Mesothelial cell of epicardium (in vitro differentiated cells): ENCODE results near the gene DPP6. TPM values are rescaled to one million over a fixed set of nuclear protein-coding genes. Genes with fewer than 3 reads are reported as not detected.

Source experiments
- DNase-seq, 2 experiments: peaks; one replicate each; pipeline ENCODE4 v3.0.0; 2021; ENCODE audit warnings: low spot score in 2 of 2; ENCODE audit not compliant: unreplicated experiment in 2 of 2
- H3K27ac Mint-ChIP-seq: 2 replicates; pipeline ENCODE4 v1.8.0; 2021; ENCODE audit warnings: mixed read lengths
- H3K27me3 Mint-ChIP-seq: 2 replicates; pipeline ENCODE4 v1.8.0; 2021; ENCODE audit warnings: low read depth, mixed read lengths
- H3K36me3 Mint-ChIP-seq: 2 replicates; pipeline ENCODE4 v1.8.0; 2021; ENCODE audit warnings: mixed read lengths
- H3K4me1 Mint-ChIP-seq: 2 replicates; pipeline ENCODE4 v1.8.0; 2021; ENCODE audit warnings: mixed read lengths
- H3K4me3 Mint-ChIP-seq: 2 replicates; pipeline ENCODE4 v1.8.0; 2021; ENCODE audit warnings: mild to moderate bottlenecking, moderate library complexity, mixed read lengths
- H3K9me3 Mint-ChIP-seq: 2 replicates; pipeline ENCODE4 v1.8.0; 2021; ENCODE audit warnings: mixed read lengths
- CTCF ChIP-seq: fragments of 200-600 bp; sonication (generic); IDR thresholded peaks from one replicate; pipeline ENCODE4 v1.5.0; 2021; ENCODE audit warnings: antibody characterized with exemption; ENCODE audit not compliant: unreplicated experiment
- total RNA-seq: library from RNA; stranded (reverse); gene quantifications from 3 replicates; pipeline ENCODE4 v1.2.1, GENCODE V29; 2021

DPP6 gene
- total RNA-seq, 1 donor from 2014 or later, result 0.09 TPM

GRCh38 chr7:154649015-154649414 lies 596.8 kb downstream of the DPP6 start:
- H3K36me3 Mint-ChIP-seq, result no peaks in the 10 kb centered on the region
- H3K27me3 Mint-ChIP-seq, result no peaks in the 10 kb centered on the region
- H3K27ac Mint-ChIP-seq, result no peak overlapping the region
- DNase-seq, result no peak
- peaks cover 49% of the 10 kb centered on the region for H3K9me3 Mint-ChIP-seq
- no peak overlapping the region for H3K4me3 Mint-ChIP-seq
- H3K4me1 Mint-ChIP-seq, result no peaks in the 10 kb centered on the region
- TF ChIP-seq CTCF, result no peak

- peaks cover 49% of the 10 kb centered on the region for H3K9me3 Mint-ChIP-seq
- no peaks in the 10 kb centered on the region for H3K4me1 Mint-ChIP-seq
- H3K27ac Mint-ChIP-seq, result no peak overlapping the region
- no peak overlapping the region for H3K4me3 Mint-ChIP-seq
- no peaks in the 10 kb centered on the region for H3K27me3 Mint-ChIP-seq
- H3K36me3 Mint-ChIP-seq, result no peaks in the 10 kb centered on the region
- no peak for DNase-seq
- TF ChIP-seq CTCF, result no peak
Measured at GRCh38 chr7:154649434-154649833, 597.2 kb downstream of the DPP6 start.

- no peak overlapping the region for H3K27ac Mint-ChIP-seq
- TF ChIP-seq CTCF, result no peak
- peaks cover 48% of the 10 kb centered on the region for H3K9me3 Mint-ChIP-seq
- H3K4me1 Mint-ChIP-seq, result no peaks in the 10 kb centered on the region
- no peaks in the 10 kb centered on the region for H3K27me3 Mint-ChIP-seq
- no peaks in the 10 kb centered on the region for H3K36me3 Mint-ChIP-seq
- no peak overlapping the region for H3K4me3 Mint-ChIP-seq
- no peak for DNase-seq
Measured at GRCh38 chr7:154650275-154650674, 598.1 kb downstream of the DPP6 start.

- peaks cover 1% of the 10 kb centered on the region for H3K36me3 Mint-ChIP-seq
- no peak for TF ChIP-seq CTCF
- H3K27ac Mint-ChIP-seq, result no peak overlapping the region
- H3K4me1 Mint-ChIP-seq, result no peaks in the 10 kb centered on the region
- H3K9me3 Mint-ChIP-seq, result peaks cover 39% of the 10 kb centered on the region
- H3K27me3 Mint-ChIP-seq, result no peaks in the 10 kb centered on the region
- H3K4me3 Mint-ChIP-seq, result no peak overlapping the region
- DNase-seq, result no peak
Measured at GRCh38 chr7:154651501-154651900, 599.3 kb downstream of the DPP6 start.

- no peaks in the 10 kb centered on the region for H3K4me1 Mint-ChIP-seq
- H3K9me3 Mint-ChIP-seq, result peaks cover 34% of the 10 kb centered on the region
- peaks cover 2% of the 10 kb centered on the region for H3K36me3 Mint-ChIP-seq
- H3K27me3 Mint-ChIP-seq, result no peaks in the 10 kb centered on the region
- DNase-seq, result no peak
- TF ChIP-seq CTCF, result no peak
- no peak overlapping the region for H3K27ac Mint-ChIP-seq
- no peak overlapping the region for H3K4me3 Mint-ChIP-seq
Measured at GRCh38 chr7:154652564-154652963, 600.4 kb downstream of the DPP6 start.

GRCh38 chr7:154653281-154653680 lies 601.1 kb downstream of the DPP6 start:
- DNase-seq, result no peak
- Mint-ChIP-seq H3K27ac (no peak overlapping the region), H3K36me3 (peaks cover 2% of the 10 kb centered on the region), H3K27me3 (no peaks in the 10 kb centered on the region), H3K4me1 (no peaks in the 10 kb centered on the region), H3K9me3 (peaks cover 40% of the 10 kb centered on the region), H3K4me3 (no peak overlapping the region)
- TF ChIP-seq CTCF, result no peak
